ENCODE measurements around the gene GPSM3. TPM values are rescaled to one million over a fixed set of nuclear protein-coding genes. Genes with fewer than 3 reads are reported as not detected.
A peak's percentile ranks its signal among the peaks of the same experiment; 100 is the strongest.

Gene GPSM3
- total and polyA plus RNA-seq, 11 donors: 1.6 to 41.0 (median 3.8) TPM

DNA sequence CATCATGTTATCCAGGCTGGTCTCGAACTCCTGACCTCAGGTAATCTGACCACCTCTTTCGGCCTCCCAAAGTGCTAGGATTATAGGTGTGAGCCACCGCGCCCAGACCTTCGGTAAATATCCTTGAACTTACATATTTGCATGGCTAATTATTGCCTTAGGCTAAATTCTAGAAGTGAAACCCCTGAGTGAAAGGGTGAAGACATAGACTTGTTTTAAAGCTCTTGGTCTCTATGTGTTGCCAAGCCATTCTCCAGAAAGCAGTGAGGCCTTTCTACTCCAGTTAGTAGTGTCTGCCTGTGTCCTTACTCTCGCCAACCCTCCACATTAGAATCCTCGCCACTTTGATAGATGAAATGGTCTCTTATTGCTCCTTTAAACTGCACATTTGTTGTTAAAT is 34.0 kb upstream of the GPSM3 start:
- H3K27me3 ChIP-seq: no peaks in the 10 kb centered on the region
- DNase-seq: no peak
- H3K4me1 ChIP-seq: peaks cover 0 to 6% (median 0%) of the 10 kb centered on the region in 12 donors
- no peaks in the 10 kb centered on the region for H3K9me3 ChIP-seq
- no peak overlapping the region for H3K4me3 ChIP-seq
- WGBS, 4 donors: 94 to 98% (median 96%) methylated on average over 7 of the region's 7 CpGs
- intact Hi-C loops (cut with DNase I): no loop called here
- ATAC-seq: no peak
- H3K27ac ChIP-seq: peak overlapping the region in 1 of 12 donors; percentile 32
- TF ChIP-seq POLR2A (IDR thresholded peaks at IDR 0.05): no peak
- no peak for TF ChIP-seq CTCF (IDR thresholded peaks at IDR 0.05)
- peaks cover 0 to 7% (median 0%) of the 10 kb centered on the region in 9 donors for H3K36me3 ChIP-seq

DNA sequence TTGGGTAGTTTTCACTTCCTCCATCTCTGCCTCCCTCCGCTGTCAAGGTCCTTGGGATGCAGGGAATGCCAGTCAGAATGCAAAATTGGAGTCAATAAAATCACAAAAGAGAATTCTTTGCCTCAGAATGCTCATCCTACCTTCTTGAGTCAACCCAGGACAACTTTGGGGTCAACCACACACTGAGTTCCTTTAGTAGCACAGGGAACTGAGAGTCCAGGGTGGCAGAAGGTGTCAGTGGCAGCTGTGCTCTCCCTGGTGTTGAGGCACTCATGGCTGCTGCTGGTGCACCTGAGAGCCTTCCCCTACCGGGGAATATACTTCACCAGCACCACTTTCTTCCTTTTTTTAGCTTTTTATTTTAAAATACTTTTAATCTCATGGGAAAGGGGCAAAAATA is 32.3 kb upstream of the GPSM3 start:
- Histone ChIP-seq H3K4me1 (peaks cover 0 to 6% (median 0%) of the 10 kb centered on the region in 12 donors), H3K27me3 (no peaks in the 10 kb centered on the region), H3K27ac (peak overlapping the region in 11 of 12 donors; percentile 32 to 98 (median 92)), H3K4me3 (no peak overlapping the region), H3K36me3 (peaks cover 0 to 24% (median 4%) of the 10 kb centered on the region in 9 donors), H3K9me3 (no peaks in the 10 kb centered on the region)
- intact Hi-C loops (cut with DNase I): no loop called here
- ATAC-seq (no peak), DNase-seq (no peak)
- 71 to 85% (median 81%) methylated on average over 2 of the region's 2 CpGs for WGBS, 4 donors
- TF ChIP-seq CTCF (IDR thresholded peaks at IDR 0.05) (no peak), POLR2A (IDR thresholded peaks at IDR 0.05) (no peak)

DNA sequence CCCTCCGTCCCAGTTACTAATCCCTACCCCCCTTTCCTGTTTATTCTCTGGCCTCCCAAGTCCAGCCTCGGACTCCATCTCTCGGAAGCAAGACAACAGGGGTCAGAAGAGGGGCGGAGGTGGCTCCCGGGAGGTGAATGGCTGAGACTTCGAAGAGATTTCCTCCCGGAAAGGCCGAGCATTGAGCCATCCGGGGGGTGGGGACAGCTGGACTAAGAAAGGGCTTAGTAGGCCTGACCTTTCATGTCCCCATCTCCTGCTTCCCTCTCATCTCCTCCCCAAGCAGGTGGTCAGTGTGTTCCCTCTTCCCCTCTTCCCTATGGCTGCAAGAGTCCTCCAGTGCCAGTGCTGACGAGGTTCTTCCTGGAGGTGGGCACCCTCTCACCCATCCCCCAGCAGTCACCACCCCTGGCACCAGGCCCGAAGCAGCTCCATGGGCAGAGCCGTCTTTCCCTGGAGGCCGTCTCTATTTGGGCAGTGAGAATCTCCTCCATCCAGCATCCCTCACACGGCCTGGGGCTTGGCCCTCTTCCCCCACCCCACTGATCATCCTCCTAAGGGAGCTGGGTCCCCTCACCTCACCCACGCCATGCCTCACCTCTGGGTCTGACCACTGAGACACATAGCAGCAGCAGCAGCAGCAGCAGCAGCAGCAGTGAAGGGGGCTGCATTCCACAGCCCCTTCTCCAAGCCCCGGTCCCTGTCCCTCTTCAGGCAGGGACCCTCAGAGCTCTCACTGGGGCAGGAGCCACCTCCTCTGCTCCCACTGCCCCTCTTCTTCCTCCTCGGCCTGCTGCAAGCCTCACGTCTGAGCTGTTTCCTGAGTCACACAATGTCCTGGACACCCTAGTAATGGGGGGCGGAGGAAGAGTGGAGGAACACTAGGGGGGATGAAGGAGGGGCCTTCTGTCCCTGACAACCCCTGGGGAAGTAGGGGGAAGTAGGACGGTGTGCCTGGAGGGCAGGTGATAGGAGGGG is 31.1 kb upstream of the GPSM3 start, which contains the start of gene NOTCH4:
TSS of gene NOTCH4 (minus strand) at position 810 of the 978 bp plus-strand sequence. CDS start at position 671, 139 bp downstream.
- ATAC-seq (peak; percentile 65 to 90 (median 78)), DNase-seq (peak in 4 of 5 donors; percentile 50 to 74 (median 68))
- WGBS, 4 donors: 38 to 51% (median 43%) methylated on average over 20 of the region's 20 CpGs
- Histone ChIP-seq H3K27me3 (no peaks in the 10 kb centered on the region), H3K4me3 (peak within 1 kb of the TSS; percentile 14 to 66 (median 52)), H3K4me1 (peaks cover 0 to 6% (median 0%) of the 10 kb centered on the region in 12 donors), H3K36me3 (peaks cover 0 to 34% (median 8%) of the 10 kb centered on the region in 9 donors), H3K27ac (peak within 1 kb of the TSS; percentile 73 to 98 (median 92)), H3K9me3 (no peaks in the 10 kb centered on the region)
- no peak for TF ChIP-seq CTCF (IDR thresholded peaks at IDR 0.05)
- TF ChIP-seq POLR2A (IDR thresholded peaks at IDR 0.05): peak in 1 of 2 donors; percentile 38
- intact Hi-C loops (cut with DNase I): no loop called here
